HEK293T (cell line): ENCODE data around the gene SLC34A1.

ENCODE experiments used
- CTCF ChIA-PET: fragments of 350-600 bp; formaldehyde crosslinking; extraction: SDS; loops from one replicate; lab custom pipeline; 2021; ENCODE audit warnings: antibody characterized with exemption, inconsistent platforms; lab: Yijun Ruan, JAX
- POLR2A ChIA-PET: fragments of 350-600 bp; formaldehyde crosslinking; extraction: SDS; loops from one replicate; lab custom pipeline; 2020; ENCODE audit warnings: antibody characterized with exemption, inconsistent platforms; lab: Yijun Ruan, JAX
- DNase-seq: peaks from one replicate; pipeline ENCODE4 v3.0.0; 2012; ENCODE audit warnings: mixed read lengths; ENCODE audit errors: extremely low spot score
- ARNT ChIP-seq: fragments of 450-650 bp; IDR thresholded peaks from 2 replicates; pipeline ENCODE4 v1.6.1; 2017; ENCODE audit warnings: mild to moderate bottlenecking
- BHLHE40 ChIP-seq: fragments of 450-650 bp; IDR thresholded peaks from 2 replicates; pipeline ENCODE4 v1.6.1; 2016; ENCODE audit warnings: mild to moderate bottlenecking, moderate library complexity, borderline replicate concordance
- CTBP1 ChIP-seq: fragments of 450-650 bp; IDR thresholded peaks from 2 replicates; pipeline ENCODE4 v1.6.1; 2016; ENCODE audit warnings: borderline replicate concordance
- ELF4 ChIP-seq: fragments of 450-650 bp; IDR thresholded peaks from 2 replicates; pipeline ENCODE4 v1.6.1; 2017; ENCODE audit warnings: antibody characterized with exemption
- FOXA1 ChIP-seq: fragments of 450-650 bp; IDR thresholded peaks from 2 replicates; pipeline ENCODE4 v1.6.1; 2016; ENCODE audit warnings: mild to moderate bottlenecking
- FOXK2 ChIP-seq: fragments of 450-650 bp; IDR thresholded peaks from 2 replicates; pipeline ENCODE4 v1.6.1; 2016; ENCODE audit warnings: mild to moderate bottlenecking
- FOXM1 ChIP-seq: fragments of 450-650 bp; IDR thresholded peaks from 2 replicates; pipeline ENCODE4 v1.6.1; 2017; ENCODE audit warnings: mild to moderate bottlenecking, borderline replicate concordance
- HDGF ChIP-seq: fragments of 450-650 bp; IDR thresholded peaks from 2 replicates; pipeline ENCODE4 v1.6.1; 2017; ENCODE audit warnings: antibody characterized with exemption, borderline replicate concordance
- L3MBTL2 ChIP-seq: fragments of 450-650 bp; conservative IDR thresholded peaks from 2 replicates; pipeline ENCODE4 v1.6.1; 2016; ENCODE audit warnings: mild to moderate bottlenecking
- LEF1 ChIP-seq: fragments of 450-650 bp; IDR thresholded peaks from 2 replicates; pipeline ENCODE4 v1.6.1; 2017; ENCODE audit warnings: mild to moderate bottlenecking, borderline replicate concordance
- NFRKB ChIP-seq: fragments of 450-650 bp; IDR thresholded peaks from 2 replicates; pipeline ENCODE4 v1.6.1; 2016; ENCODE audit warnings: mild to moderate bottlenecking, moderate library complexity
- SP1 ChIP-seq: fragments of 450-650 bp; IDR thresholded peaks from 2 replicates; pipeline ENCODE4 v1.6.1; 2017
- SUZ12 ChIP-seq: fragments of 450-650 bp; IDR thresholded peaks from 2 replicates; pipeline ENCODE4 v1.6.1; 2016; ENCODE audit warnings: mild to moderate bottlenecking
- TARDBP ChIP-seq: fragments of 450-650 bp; IDR thresholded peaks from 2 replicates; pipeline ENCODE4 v1.6.1; 2016
- ZNF384 ChIP-seq: fragments of 450-650 bp; IDR thresholded peaks from 2 replicates; pipeline ENCODE4 v1.6.1; 2016
- TF ChIP-seq, protein P1 (sequence below): fragments of 450-650 bp; IDR thresholded peaks from 2 replicates; pipeline ENCODE4 v1.6.1; 2016

Gene SLC34A1

GRCh38 chr5:177384134-177384533 lies at the start of gene SLC34A1:
Gene SLC34A1, plus strand, starts transcription at chr5:177384434. Its CDS starts 1,308 bp downstream, at chr5:177385742.
- ChIA-PET CTCF (no interaction called here), POLR2A (no interaction called here)
- TF ChIP-seq ZNF384 (no peak), HDGF (no peak), SP1 (no peak), TARDBP (no peak), FOXA1 (no peak), BHLHE40 (no peak)
- no peak for DNase-seq

DNA sequence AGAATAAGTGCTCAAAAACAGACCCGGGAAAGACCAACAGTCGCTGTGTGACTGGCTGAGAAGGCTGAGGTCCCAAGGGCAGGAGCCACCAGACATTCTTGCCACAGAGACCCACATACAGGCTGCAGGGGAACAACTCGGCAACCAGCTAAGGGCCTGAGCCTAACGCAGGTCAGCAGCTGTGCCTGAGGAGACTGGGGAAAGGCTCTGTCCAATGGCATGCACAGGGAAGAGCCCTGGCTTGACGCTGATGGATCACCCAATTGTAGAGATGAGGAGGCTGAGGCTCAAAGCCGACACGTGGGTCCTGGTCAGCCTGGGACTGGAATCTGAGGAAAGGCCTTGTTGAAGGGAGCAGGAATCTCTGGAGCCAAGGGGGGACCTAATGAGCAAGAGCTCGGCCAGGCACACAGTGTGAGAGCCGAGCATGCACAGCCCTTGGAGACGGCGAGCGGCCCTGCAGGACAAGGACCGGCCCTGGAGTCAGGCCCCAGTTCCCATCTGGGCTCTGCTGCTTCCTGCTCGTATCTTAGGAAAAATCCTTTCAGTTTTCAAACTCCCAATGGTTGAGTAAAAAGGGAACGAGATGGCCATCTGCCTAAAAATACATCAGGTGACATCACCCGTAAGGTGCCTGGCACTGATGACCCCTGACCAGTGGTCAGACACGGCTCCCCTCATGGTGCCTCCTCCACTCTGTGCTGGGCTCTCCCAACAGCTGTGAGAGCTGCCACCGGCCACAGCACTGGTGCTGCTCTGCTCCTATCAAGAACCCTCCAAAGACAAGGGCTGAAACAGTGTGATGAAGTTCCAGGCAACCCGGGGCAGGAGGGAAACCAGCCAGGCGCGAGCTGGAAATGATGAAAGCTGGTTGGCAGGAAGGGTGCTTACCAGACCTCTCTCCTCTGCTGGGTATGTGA lies 49.2 kb upstream of the SLC34A1 start:
- POLR2A ChIA-PET, result interaction anchor here (1.9 kb wide), 1 partner anchor 17 kb away, joined by 7 read pairs; the partner anchor contains the start of gene LMAN2
- CTCF ChIA-PET, result no interaction called here
- no peak for DNase-seq
- no peak for TF ChIP-seq FOXA1
- TF ChIP-seq HDGF, result no peak
- no peak for TF ChIP-seq BHLHE40
- no peak for TF ChIP-seq FOXM1
- TF ChIP-seq ZNF384, result no peak
- TF ChIP-seq NFRKB, result no peak
- no peak for TF ChIP-seq L3MBTL2
- TF ChIP-seq CTBP1, result no peak
- no peak for TF ChIP-seq TARDBP
- TF ChIP-seq SUZ12, result no peak
- TF ChIP-seq LEF1, result no peak

GRCh38 chr5:177335701-177336065 lies 48.6 kb upstream of the SLC34A1 start:
- no peak for DNase-seq
- no peak for TF ChIP-seq TARDBP
- no peak for TF ChIP-seq CTBP1
- TF ChIP-seq SUZ12, result no peak
- TF ChIP-seq BHLHE40, result no peak
- ChIA-PET CTCF (no interaction called here), POLR2A (interaction anchor here (0.7 to 1.9 kb wide), 2 partner anchors 16 kb away, joined by 3 to 7 read pairs; partner anchors contain the start of gene LMAN2)

DNA sequence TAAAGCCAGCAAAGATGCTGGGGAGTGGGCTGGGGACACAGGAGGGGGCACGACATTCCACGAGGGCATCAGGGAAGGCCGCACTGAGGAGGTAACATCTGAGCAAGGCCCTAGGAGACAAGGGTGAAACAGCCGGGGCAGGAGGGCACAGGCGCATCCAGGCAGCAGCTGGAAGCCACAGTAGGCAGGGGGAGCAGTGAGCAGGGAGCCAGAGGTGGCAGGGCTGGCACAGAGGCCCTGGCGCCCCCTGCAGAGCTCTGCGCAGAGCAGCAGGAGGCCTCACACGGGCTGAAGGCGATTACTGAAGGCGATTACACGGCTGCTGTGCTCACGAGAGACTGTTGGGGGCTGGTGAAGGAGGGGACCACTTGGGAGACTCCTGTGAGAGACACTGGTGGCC lies 48.1 kb upstream of the SLC34A1 start:
- no peak for TF ChIP-seq ZNF384
- no peak for TF ChIP-seq TARDBP
- TF ChIP-seq BHLHE40, result no peak
- no peak for TF ChIP-seq SUZ12
- no peak for TF ChIP-seq NFRKB
- no peak for TF ChIP-seq SP1
- TF ChIP-seq FOXA1, result no peak
- no peak for TF ChIP-seq HDGF
- TF ChIP-seq FOXK2, result no peak
- TF ChIP-seq, protein P1, sequence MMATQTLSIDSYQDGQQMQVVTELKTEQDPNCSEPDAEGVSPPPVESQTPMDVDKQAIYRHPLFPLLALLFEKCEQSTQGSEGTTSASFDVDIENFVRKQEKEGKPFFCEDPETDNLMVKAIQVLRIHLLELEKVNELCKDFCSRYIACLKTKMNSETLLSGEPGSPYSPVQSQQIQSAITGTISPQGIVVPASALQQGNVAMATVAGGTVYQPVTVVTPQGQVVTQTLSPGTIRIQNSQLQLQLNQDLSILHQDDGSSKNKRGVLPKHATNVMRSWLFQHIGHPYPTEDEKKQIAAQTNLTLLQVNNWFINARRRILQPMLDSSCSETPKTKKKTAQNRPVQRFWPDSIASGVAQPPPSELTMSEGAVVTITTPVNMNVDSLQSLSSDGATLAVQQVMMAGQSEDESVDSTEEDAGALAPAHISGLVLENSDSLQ, result no peak
- TF ChIP-seq L3MBTL2, result no peak
- no peak for TF ChIP-seq ARNT
- TF ChIP-seq LEF1, result no peak
- TF ChIP-seq CTBP1, result no peak
- no peak for TF ChIP-seq FOXM1
- TF ChIP-seq ELF4, result no peak
- CTCF ChIA-PET, result no interaction called here
- POLR2A ChIA-PET, result interaction anchor here (0.7 to 1.9 kb wide), 2 partner anchors 16 kb away, joined by 3 to 7 read pairs; partner anchors contain the start of gene LMAN2
- no peak for DNase-seq

DNA sequence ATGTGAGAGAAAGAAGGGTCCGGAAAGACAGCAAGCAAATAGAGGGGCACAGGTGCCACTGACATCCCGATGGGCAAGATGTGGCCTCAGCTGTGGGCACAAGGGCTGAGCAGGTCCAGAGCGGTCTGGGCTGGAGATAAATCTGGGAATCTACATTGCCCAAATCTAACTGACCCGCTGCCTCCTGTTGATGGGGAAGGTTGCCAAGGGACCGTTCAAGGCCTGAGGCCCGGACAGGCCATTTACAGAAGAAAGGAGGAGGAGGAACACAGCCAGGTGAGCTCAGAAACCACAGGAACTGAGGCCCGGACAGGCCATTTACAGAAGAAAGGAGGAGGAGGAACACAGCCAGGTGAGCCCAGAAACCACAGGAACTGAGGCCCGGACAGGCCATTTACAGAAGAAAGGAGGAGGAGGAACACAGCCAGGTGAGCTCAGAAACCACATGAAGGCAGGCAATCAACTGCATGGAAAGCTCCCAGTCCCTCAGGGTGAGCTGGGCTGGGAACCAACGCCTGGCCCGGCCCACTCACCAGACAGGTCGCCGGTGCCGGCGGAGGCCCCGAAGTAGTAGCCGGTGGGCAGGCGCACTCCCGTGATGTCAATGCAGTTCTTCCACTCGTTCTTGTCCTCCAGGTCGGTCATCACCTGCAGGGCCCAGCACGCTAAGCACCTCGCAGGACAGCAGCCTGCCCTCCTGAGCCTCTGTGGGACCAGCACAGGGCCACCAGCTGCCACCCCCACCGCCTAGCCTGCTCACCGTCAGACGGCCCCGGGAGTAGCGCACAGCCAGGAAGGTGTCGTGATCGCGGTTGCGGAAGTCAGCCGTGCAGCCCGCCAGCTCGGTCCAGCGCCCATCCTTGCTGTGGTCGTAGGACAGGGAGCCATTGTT lies 47.4 kb upstream of the SLC34A1 start:
- CTCF ChIA-PET, result no interaction called here
- POLR2A ChIA-PET, result interaction anchor here (0.9 kb wide), 1 partner anchor 15 kb away, joined by 3 read pairs; the partner anchor contains the start of gene LMAN2
- DNase-seq, result no peak
- no peak for TF ChIP-seq NFRKB
- no peak for TF ChIP-seq CTBP1
- TF ChIP-seq SUZ12, result no peak
- TF ChIP-seq, protein P1, result no peak
- TF ChIP-seq ARNT, result no peak
- TF ChIP-seq FOXA1, result no peak
- no peak for TF ChIP-seq FOXM1
- no peak for TF ChIP-seq ELF4
- no peak for TF ChIP-seq HDGF
- TF ChIP-seq FOXK2, result no peak
- TF ChIP-seq ZNF384, result no peak
- no peak for TF ChIP-seq TARDBP
- no peak for TF ChIP-seq L3MBTL2
- TF ChIP-seq LEF1, result no peak
- no peak for TF ChIP-seq SP1
- TF ChIP-seq BHLHE40, result no peak
